Pancreas (tissue), 10 donors: Measurements from ENCODE around the gene RAB30. TPM values are rescaled to one million over a fixed set of nuclear protein-coding genes. Genes with fewer than 3 reads are reported as not detected.

Source experiments
- ATAC-seq, 4 donors: fragments of 200-7000 bp; cut with Tn5 transposase; one replicate each; pipeline versions ENCODE4 v1.8.0 to v1.9.1; 2020; ENCODE audit warnings: mild to moderate bottlenecking in 4 of 4, moderate library complexity in 4 of 4
- DNase-seq, 6 donors: peaks; one replicate each; pipeline ENCODE4 v3.0.0-alpha.2; 2020
- FAIRE-seq: peaks from 2 replicates; lab custom pipeline; 2012; peaks lifted over from hg19 to GRCh38; lab: Jason Lieb, UNC
- H3K27ac ChIP-seq, 4 donors: fragments of 200-600 bp; sonication (generic); 1 replicate in 3 of 4; 2 replicates in 1 of 4; pipeline versions ENCODE4 v1.5.0 to v1.8.0; 2020
- H3K27me3 ChIP-seq, 4 donors: fragments of 200-600 bp; one replicate each; pipeline ENCODE4 v1.8.0; 2021
- H3K36me3 ChIP-seq, 3 donors: fragments of 200-600 bp; sonication (generic) in 1 of 3; one replicate each; pipeline versions ENCODE4 v1.5.0 to v1.8.0; 2020 to 2021
- H3K4me1 ChIP-seq, 3 donors: fragments of 200-600 bp; one replicate each; pipeline ENCODE4 v1.8.0; 2021
- H3K4me3 ChIP-seq, 4 donors: fragments of 200-600 bp; sonication (generic) in 2 of 4; one replicate each; pipeline versions ENCODE4 v1.5.0 to v1.8.0; 2020 to 2021
- H3K9me3 ChIP-seq, 4 donors: fragments of 200-600 bp; one replicate each; pipeline ENCODE4 v1.8.0; 2021
- WGBS, 2 donors: extraction: QIAGEN DNeasy Blood & Tissue Kit; methylation state at CpG; one replicate each; pipeline ENCODE4 v1.1.7; 2013; 5-methylcytosine and 5-hydroxymethylcytosine counted together
- intact Hi-C, 3 donors: fragments of 100-400 bp; cut with DNase I; formaldehyde crosslinking; loops; one replicate each; pipeline versions ENCODE4 v1.11.1 to v1.14.2; 2022
- polyA plus RNA-seq, 2 donors: library from polyadenylated mRNA; stranded (reverse); fragments of 200-250 nt; gene quantifications; one replicate each; pipeline ENCODE4 v1.2.3, GENCODE V29; 2013
- total RNA-seq, 6 donors: library from RNA; stranded (reverse); fragmentation: NEBNext Ultra II Directional in 4 of 6; extraction: Animal tissue kit (Norgen Biotek cat#: 25700) in 4 of 6; gene quantifications; one replicate each; pipeline versions ENCODE4 v1.2.1 to v1.2.4, GENCODE V29; 2021 to 2023
- TF ChIP-seq, protein P1 (sequence below), 4 donors: fragments of 200-600 bp; sonication (generic) in 3 of 4; IDR thresholded peaks; one replicate each; pipeline versions ENCODE4 v1.5.0 to v1.8.0; 2021; ENCODE audit warnings: antibody characterized with exemption in 4 of 4
- donor health status: healthy with polysubstance abuse.
- donor health status: DM: no; HTN: no; CAD: no; lungs with moderate emphysema.
- donor health status: DM: no; HTN: no; CAD: no.
- donor health status: control.
- donor health status: control.
- donor health status: Bipolar disorder and iron deficiency.
- donor health status: DM: yes; HTN: yes; CAD: no.
- donor health status: DM: no; HTN: no; CAD: no.
- donor health status: DM: no; HTN: no; CAD: no.
- donor health status: DM: yes; HTN: yes; CAD: no.

RAB30 gene
- total and polyA plus RNA-seq, 8 donors = 1.0 to 6.7 (median 4.9) TPM

DNA sequence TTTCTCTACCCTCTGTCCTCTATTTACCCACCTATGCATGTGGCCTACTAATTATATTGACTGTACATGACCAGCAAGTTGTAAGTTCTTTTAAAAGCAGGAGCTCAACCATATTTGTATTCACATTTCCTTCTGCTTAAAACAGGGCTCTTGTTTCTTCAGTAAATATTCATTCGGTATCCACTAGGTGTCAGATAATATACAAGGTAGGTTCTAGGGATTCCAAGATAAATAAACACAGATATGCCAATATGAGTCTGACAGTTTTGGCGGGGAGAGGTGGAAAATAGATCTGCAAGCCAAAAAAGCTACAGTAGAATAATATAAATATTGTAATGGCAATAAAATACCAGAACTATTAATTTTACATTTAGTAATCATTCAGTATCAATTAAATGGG is 15.3 kb upstream of the RAB30 start:
- 3 to 9% methylated on average over 2 of the region's 2 CpGs for whole genome bisulfite sequencing, 2 donors
- Histone ChIP-seq H3K9me3 (no peaks in the 10 kb centered on the region), H3K4me3 (no peak overlapping the region), H3K36me3 (no peaks in the 10 kb centered on the region), H3K4me1 (peaks cover 0 to 13% (median 11%) of the 10 kb centered on the region in 3 donors), H3K27me3 (no peaks in the 10 kb centered on the region), H3K27ac (no peak overlapping the region)
- FAIRE-seq (no peak), ATAC-seq (peak; percentile 83 to 97 (median 87)), DNase-seq (no peak)
- intact Hi-C loops = no loop called here
- TF ChIP-seq, protein P1, sequence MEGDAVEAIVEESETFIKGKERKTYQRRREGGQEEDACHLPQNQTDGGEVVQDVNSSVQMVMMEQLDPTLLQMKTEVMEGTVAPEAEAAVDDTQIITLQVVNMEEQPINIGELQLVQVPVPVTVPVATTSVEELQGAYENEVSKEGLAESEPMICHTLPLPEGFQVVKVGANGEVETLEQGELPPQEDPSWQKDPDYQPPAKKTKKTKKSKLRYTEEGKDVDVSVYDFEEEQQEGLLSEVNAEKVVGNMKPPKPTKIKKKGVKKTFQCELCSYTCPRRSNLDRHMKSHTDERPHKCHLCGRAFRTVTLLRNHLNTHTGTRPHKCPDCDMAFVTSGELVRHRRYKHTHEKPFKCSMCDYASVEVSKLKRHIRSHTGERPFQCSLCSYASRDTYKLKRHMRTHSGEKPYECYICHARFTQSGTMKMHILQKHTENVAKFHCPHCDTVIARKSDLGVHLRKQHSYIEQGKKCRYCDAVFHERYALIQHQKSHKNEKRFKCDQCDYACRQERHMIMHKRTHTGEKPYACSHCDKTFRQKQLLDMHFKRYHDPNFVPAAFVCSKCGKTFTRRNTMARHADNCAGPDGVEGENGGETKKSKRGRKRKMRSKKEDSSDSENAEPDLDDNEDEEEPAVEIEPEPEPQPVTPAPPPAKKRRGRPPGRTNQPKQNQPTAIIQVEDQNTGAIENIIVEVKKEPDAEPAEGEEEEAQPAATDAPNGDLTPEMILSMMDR (IDR thresholded peaks at IDR 0.05) = no peak

DNA sequence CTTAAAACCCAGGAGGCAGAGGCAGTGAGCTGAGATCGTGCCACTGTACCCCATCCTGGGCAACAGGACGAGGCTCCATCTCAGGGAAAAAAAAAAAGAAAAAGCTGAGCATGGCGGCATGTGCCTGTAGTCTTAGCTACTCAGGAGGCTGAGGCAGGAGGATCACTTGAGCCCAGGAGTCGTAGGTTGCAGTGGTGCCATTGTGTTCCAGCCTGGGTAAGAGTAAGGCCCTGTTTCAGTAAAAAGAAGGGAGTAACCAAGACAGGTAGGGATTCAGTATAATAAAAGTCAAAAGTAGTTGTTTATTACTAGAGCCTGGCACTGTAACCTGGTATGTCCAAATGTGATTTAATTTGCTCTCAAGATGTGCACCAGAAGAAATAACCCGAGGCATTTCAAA is 8.1 kb upstream of the RAB30 start:
- Histone ChIP-seq H3K4me3 (no peak overlapping the region), H3K4me1 (no peaks in the 10 kb centered on the region), H3K36me3 (peaks cover 0 to 4% (median 0%) of the 10 kb centered on the region in 3 donors), H3K9me3 (no peaks in the 10 kb centered on the region), H3K27me3 (no peaks in the 10 kb centered on the region), H3K27ac (no peak overlapping the region)
- intact Hi-C loops = no loop called here
- ATAC-seq (no peak), FAIRE-seq (no peak), DNase-seq (no peak)
- 88 to 90% methylated on average over 5 of the region's 5 CpGs for WGBS, 2 donors
- TF ChIP-seq, protein P1 (IDR thresholded peaks at IDR 0.05) = no peak

DNA sequence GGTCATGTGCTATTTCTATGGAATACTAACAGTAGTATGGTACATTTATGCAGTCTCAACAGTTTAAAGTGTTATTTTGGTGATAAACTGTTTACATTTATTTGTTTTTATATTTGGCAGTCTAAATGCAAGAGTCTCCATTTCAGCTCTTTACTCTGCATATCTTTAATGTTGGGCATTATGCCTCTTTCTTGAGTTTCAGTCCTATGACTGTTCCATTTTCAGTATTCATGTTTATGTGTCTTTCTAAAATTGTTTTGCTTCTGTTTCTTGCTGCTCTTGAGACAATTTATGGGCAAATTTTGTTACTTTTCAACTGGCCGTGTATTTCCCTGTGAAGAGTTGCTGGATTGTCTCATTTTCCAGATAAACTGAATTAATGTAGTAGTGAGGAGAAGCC is 6.6 kb upstream of the RAB30 start:
- DNase-seq (no peak), FAIRE-seq (no peak), ATAC-seq (no peak)
- Histone ChIP-seq H3K36me3 (peaks cover 0 to 4% (median 0%) of the 10 kb centered on the region in 3 donors), H3K27me3 (no peaks in the 10 kb centered on the region), H3K4me1 (peaks cover 0 to 8% (median 5%) of the 10 kb centered on the region in 3 donors), H3K9me3 (no peaks in the 10 kb centered on the region), H3K27ac (no peak overlapping the region), H3K4me3 (no peak overlapping the region)
- TF ChIP-seq, protein P1 (IDR thresholded peaks at IDR 0.05) = no peak
- WGBS, 2 donors = 83 to 84% methylated on average over 1 of the region's 1 CpG
- intact Hi-C loops = no loop called here

DNA sequence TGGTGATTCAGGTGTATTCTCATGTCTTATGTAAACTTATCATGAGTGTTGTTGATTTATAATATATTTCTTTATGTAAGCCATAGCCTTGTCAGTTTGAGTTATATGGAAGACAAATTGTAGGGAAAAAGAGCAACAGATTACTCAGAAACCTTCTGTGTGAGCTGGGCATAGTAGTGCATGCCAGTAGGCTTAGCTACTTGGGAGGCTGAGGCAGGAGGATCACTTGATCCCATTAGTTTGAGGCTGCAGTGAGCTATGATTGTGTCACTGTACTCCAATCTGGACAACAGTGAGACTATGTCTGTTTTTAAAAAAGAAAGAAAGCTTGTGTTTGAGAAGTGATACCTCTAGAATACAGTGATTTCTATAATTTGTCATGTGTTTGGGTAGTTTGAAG is 2.2 kb upstream of the RAB30 start:
- intact Hi-C loops = no loop called here
- Histone ChIP-seq H3K9me3 (no peaks in the 10 kb centered on the region), H3K27ac (no peak overlapping the region), H3K27me3 (no peaks in the 10 kb centered on the region), H3K4me3 (peak overlapping the region in 1 of 4 donors; percentile 75), H3K4me1 (peaks cover 0 to 18% (median 10%) of the 10 kb centered on the region in 3 donors), H3K36me3 (peaks cover 0 to 4% (median 0%) of the 10 kb centered on the region in 3 donors)
- no peak for ATAC-seq
- no peak for FAIRE-seq
- no peak for DNase-seq
- TF ChIP-seq, protein P1 (IDR thresholded peaks at IDR 0.05) = no peak

DNA sequence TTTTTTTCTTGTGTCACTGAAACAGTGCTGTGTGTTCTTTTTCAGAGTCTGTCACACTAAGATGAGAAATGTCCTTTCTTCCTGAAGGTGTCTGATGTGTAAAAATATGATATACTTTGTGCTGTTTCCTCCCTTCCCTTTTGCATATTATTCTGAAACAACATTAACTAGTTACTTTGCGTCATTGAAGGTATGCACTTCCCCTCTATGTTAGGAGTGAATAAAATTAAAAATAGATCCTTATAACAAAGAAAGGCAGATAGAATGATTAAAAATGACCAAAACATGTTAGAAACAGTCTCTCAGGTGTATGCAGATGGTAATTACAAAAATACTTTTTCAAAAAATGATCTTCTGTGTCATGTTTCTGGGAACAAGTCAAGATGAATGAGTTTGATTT is 1.6 kb upstream of the RAB30 start:
- DNase-seq (no peak), ATAC-seq (no peak), FAIRE-seq (no peak)
- WGBS, 2 donors = 93 to 95% methylated on average over 1 of the region's 1 CpG
- intact Hi-C loops = no loop called here
- Histone ChIP-seq H3K27ac (peak overlapping the region in 1 of 4 donors; percentile 13), H3K4me3 (peak overlapping the region in 3 of 4 donors; percentile 57 to 75 (median 59)), H3K4me1 (peaks cover 0 to 18% (median 10%) of the 10 kb centered on the region in 3 donors), H3K36me3 (peaks cover 0 to 4% (median 0%) of the 10 kb centered on the region in 3 donors), H3K27me3 (no peaks in the 10 kb centered on the region), H3K9me3 (no peaks in the 10 kb centered on the region)
- TF ChIP-seq, protein P1 (IDR thresholded peaks at IDR 0.05) = no peak
